Measurements from ENCODE around the gene SLCO3A1. TPM values are rescaled to one million over a fixed set of nuclear protein-coding genes. Genes with fewer than 3 reads are reported as not detected.

SLCO3A1 gene
- total and polyA plus RNA-seq, 2 donors (not counting 1 experiment from before 2014, with no cell fraction given): 8.1 to 16.8 TPM

- Histone ChIP-seq H3K4me3 (replicated peaks in 1 of 4; ENCODE audit: control extremely low read depth in 1 of 4, insufficient read depth in 1 of 4, low read depth in 3 of 4, low read length in 4 of 4) (no peak overlapping the region), H3K27me3 (ENCODE audit: control insufficient read depth, insufficient read depth, low read length) (no peaks in the 10 kb centered on the region), H3K9me3 (ENCODE audit: control insufficient read depth, insufficient read depth, low read depth, low read length) (no peaks in the 10 kb centered on the region), H3K4me2 (ENCODE audit: extremely low read depth, insufficient read depth, low read length) (no peak overlapping the region), H3K36me3 (ENCODE audit: control insufficient read depth, insufficient read depth, low read length) (no peaks in the 10 kb centered on the region), H3K4me1 (ENCODE audit: control insufficient read depth, extremely low read depth, insufficient read depth, low read length) (peaks cover 2% of the 10 kb centered on the region), H2AFZ (ENCODE audit: low read length) (no peak overlapping the region), H3K27ac (ENCODE audit: insufficient read depth, low read length) (no peak overlapping the region), H3K9ac (ENCODE audit: insufficient read depth, low read length) (no peak overlapping the region), H4K20me1 (ENCODE audit: control insufficient read depth, extremely low read depth, insufficient read depth, low read length) (no peaks in the 10 kb centered on the region), H3K79me2 (ENCODE audit: control insufficient read depth, insufficient read depth, low read length) (no peaks in the 10 kb centered on the region)
- no peak for DNase-seq (ENCODE audit: low read depth in 2 of 2)
- TF ChIP-seq, protein P1, sequence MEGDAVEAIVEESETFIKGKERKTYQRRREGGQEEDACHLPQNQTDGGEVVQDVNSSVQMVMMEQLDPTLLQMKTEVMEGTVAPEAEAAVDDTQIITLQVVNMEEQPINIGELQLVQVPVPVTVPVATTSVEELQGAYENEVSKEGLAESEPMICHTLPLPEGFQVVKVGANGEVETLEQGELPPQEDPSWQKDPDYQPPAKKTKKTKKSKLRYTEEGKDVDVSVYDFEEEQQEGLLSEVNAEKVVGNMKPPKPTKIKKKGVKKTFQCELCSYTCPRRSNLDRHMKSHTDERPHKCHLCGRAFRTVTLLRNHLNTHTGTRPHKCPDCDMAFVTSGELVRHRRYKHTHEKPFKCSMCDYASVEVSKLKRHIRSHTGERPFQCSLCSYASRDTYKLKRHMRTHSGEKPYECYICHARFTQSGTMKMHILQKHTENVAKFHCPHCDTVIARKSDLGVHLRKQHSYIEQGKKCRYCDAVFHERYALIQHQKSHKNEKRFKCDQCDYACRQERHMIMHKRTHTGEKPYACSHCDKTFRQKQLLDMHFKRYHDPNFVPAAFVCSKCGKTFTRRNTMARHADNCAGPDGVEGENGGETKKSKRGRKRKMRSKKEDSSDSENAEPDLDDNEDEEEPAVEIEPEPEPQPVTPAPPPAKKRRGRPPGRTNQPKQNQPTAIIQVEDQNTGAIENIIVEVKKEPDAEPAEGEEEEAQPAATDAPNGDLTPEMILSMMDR (conservative IDR thresholded peaks at IDR 0.05 in 1 of 2, IDR thresholded peaks at IDR 0.05 in 1 of 2; ENCODE audit: low read depth in 1 of 2, low read length in 2 of 2): no peak
- no peak for TF ChIP-seq EZH2 (IDR thresholded peaks at IDR 0.05; ENCODE audit: low read length, missing control alignments)
Measured at GRCh38 chr15:92075764-92076163, 222.3 kb downstream of the SLCO3A1 start.

DNA sequence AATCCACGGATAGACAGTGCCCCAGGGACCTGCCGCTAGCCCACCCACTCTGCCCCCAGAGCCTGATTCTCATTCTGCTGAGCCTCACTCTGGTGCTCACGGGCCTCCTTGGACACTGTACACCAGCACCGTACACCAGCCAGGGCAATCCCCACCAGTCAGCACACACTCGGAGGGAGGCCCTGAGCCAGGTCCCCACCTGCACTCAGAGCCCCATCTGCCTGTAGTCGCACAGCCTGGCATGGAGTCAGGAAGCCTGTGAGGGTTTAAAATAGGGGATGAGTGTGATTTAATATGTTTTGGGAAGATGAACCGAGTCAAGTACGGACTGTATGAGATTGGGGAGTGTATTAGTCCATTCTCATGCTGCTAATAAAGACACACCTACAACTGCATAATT is 223.0 kb downstream of the SLCO3A1 start:
- Histone ChIP-seq H3K4me3 (replicated peaks in 1 of 4; ENCODE audit: control extremely low read depth in 1 of 4, insufficient read depth in 1 of 4, low read depth in 3 of 4, low read length in 4 of 4) (no peak overlapping the region), H3K36me3 (ENCODE audit: control insufficient read depth, insufficient read depth, low read length) (no peaks in the 10 kb centered on the region), H3K9ac (ENCODE audit: insufficient read depth, low read length) (no peak overlapping the region), H3K27me3 (ENCODE audit: control insufficient read depth, insufficient read depth, low read length) (no peaks in the 10 kb centered on the region), H2AFZ (ENCODE audit: low read length) (no peak overlapping the region), H3K4me2 (ENCODE audit: extremely low read depth, insufficient read depth, low read length) (no peak overlapping the region), H3K9me3 (ENCODE audit: control insufficient read depth, insufficient read depth, low read depth, low read length) (no peaks in the 10 kb centered on the region), H3K4me1 (ENCODE audit: control insufficient read depth, extremely low read depth, insufficient read depth, low read length) (peaks cover 2% of the 10 kb centered on the region), H4K20me1 (ENCODE audit: control insufficient read depth, extremely low read depth, insufficient read depth, low read length) (no peaks in the 10 kb centered on the region), H3K27ac (ENCODE audit: insufficient read depth, low read length) (no peak overlapping the region), H3K79me2 (ENCODE audit: control insufficient read depth, insufficient read depth, low read length) (no peaks in the 10 kb centered on the region)
- TF ChIP-seq, protein P1 (conservative IDR thresholded peaks at IDR 0.05 in 1 of 2, IDR thresholded peaks at IDR 0.05 in 1 of 2; ENCODE audit: low read depth in 1 of 2, low read length in 2 of 2): no peak
- TF ChIP-seq EZH2 (IDR thresholded peaks at IDR 0.05; ENCODE audit: low read length, missing control alignments): no peak
- no peak for DNase-seq (ENCODE audit: low read depth in 2 of 2)

- no peaks in the 10 kb centered on the region for H3K79me2 ChIP-seq (ENCODE audit: control insufficient read depth, insufficient read depth, low read length)
- H3K4me1 ChIP-seq (ENCODE audit: control insufficient read depth, extremely low read depth, insufficient read depth, low read length): peaks cover 2% of the 10 kb centered on the region
- H4K20me1 ChIP-seq (ENCODE audit: control insufficient read depth, extremely low read depth, insufficient read depth, low read length): no peaks in the 10 kb centered on the region
- no peaks in the 10 kb centered on the region for H3K27me3 ChIP-seq (ENCODE audit: control insufficient read depth, insufficient read depth, low read length)
- H3K9ac ChIP-seq (ENCODE audit: insufficient read depth, low read length): no peak overlapping the region
- H2AFZ ChIP-seq (ENCODE audit: low read length): no peak overlapping the region
- TF ChIP-seq EZH2 (IDR thresholded peaks at IDR 0.05; ENCODE audit: low read length, missing control alignments): no peak
- TF ChIP-seq, protein P1 (conservative IDR thresholded peaks at IDR 0.05 in 1 of 2, IDR thresholded peaks at IDR 0.05 in 1 of 2; ENCODE audit: low read depth in 1 of 2, low read length in 2 of 2): peak; percentile 73 to 74
- peak; percentile 57 to 63 for DNase-seq (ENCODE audit: low read depth in 2 of 2)
- no peaks in the 10 kb centered on the region for H3K9me3 ChIP-seq (ENCODE audit: control insufficient read depth, insufficient read depth, low read depth, low read length)
- no peaks in the 10 kb centered on the region for H3K36me3 ChIP-seq (ENCODE audit: control insufficient read depth, insufficient read depth, low read length)
- no peak overlapping the region for H3K4me3 ChIP-seq (replicated peaks in 1 of 4; ENCODE audit: control extremely low read depth in 1 of 4, insufficient read depth in 1 of 4, low read depth in 3 of 4, low read length in 4 of 4)
- no peak overlapping the region for H3K4me2 ChIP-seq (ENCODE audit: extremely low read depth, insufficient read depth, low read length)
- no peak overlapping the region for H3K27ac ChIP-seq (ENCODE audit: insufficient read depth, low read length)
Measured at GRCh38 chr15:92077353-92078085, 224.0 kb downstream of the SLCO3A1 start.
